ENCODE data around the gene TOM1. TPM values are rescaled to one million over a fixed set of nuclear protein-coding genes. Genes with fewer than 3 reads are reported as not detected.

The TOM1 gene
- polyA plus RNA-seq, 1 donor, result 39.2 TPM

DNA sequence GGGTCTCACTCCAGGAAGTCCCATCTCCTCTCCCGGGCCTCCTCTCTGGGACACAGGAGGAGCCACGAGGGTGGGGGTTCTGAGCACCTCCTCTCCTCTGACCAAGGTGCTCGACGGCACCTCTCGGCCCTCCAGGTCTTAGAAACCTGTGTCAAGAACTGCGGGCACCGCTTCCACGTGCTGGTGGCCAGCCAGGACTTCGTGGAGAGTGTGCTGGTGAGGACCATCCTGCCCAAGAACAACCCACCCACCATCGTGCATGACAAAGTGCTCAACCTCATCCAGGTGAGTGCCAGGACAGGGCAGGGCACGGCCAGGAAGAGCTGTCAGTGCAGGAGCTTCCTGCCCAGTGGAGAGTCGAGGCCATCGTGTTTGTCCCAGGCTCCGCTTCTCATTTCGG is 23.2 kb downstream of the TOM1 start:
- no peak for DNase-seq

DNA sequence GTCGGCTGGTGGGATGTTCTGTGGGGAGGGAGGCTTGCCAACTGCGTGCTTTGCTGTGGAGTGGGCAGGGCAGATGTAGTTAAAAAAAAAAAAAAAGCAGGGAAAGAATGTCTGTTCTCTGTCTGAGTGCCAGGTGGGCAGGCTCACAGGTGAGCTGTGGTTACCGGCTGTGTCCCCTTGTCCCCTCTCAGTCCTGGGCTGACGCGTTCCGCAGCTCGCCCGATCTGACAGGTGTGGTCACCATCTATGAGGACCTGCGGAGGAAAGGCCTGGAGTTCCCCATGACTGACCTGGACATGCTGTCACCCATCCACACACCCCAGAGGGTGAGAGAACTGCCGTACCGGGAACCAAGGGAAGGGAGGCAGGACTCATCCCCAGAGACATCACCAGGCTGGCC is 23.6 kb downstream of the TOM1 start:
- DNase-seq, result no peak

DNA sequence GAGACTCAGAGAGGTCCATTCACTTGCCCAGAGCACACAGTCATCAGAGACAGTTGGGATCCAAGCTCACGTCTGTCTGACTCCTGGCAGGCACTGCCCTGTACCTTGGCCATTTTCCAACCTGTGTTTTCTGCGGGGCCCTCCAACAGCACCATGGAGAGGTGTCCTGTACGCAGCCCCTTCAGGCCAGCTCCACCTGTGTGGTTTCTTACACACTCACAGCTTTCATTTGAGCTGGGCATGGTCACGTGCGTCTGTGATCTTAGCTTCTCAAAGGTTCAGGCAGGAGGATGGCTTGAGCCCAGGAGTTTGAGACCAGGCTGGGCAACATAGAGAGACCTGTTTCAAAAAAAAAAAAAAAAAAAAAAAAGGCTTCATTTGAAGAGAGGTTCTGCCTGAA is 24.4 kb downstream of the TOM1 start:
- DNase-seq, result no peak

DNA sequence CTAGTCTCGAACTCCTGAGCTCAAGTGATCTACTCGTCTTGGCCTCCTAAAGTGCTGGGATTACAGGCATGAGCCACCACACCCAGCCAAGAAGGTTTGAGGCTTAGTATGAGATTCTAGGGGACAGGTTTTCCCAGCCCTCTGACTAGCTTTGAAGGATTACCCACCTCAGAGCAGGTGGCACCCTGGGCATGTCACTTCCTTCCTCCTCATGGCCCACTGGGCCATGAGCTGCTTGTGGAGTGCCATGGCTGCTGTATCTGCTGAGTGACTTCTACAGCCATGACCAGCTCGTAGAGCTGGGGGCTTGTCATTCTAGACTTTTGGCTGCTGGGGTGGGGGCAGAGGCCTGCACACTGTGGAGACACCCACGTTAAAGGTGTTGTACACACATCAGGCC is 25.1 kb downstream of the TOM1 start:
- no peak for DNase-seq

DNA sequence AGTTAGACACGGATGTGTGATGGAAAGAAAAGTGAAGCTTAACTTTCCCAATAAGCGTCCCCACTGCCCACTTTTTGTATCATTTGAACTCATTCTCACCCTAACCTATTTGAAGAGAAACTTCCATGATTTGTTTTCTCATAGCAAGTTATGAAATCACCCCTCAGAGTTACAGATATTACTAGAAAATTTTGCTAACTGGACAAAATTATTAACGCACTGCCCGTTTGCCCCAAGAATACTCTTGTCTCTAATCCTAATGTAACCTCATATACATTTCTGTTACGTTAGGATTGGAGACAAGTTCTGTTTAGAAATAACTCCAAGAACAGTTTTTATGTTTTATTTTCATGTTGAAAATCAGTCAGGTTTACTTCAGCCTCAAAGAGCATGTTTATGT is 25.5 kb downstream of the TOM1 start:
- no peak for DNase-seq

DNA sequence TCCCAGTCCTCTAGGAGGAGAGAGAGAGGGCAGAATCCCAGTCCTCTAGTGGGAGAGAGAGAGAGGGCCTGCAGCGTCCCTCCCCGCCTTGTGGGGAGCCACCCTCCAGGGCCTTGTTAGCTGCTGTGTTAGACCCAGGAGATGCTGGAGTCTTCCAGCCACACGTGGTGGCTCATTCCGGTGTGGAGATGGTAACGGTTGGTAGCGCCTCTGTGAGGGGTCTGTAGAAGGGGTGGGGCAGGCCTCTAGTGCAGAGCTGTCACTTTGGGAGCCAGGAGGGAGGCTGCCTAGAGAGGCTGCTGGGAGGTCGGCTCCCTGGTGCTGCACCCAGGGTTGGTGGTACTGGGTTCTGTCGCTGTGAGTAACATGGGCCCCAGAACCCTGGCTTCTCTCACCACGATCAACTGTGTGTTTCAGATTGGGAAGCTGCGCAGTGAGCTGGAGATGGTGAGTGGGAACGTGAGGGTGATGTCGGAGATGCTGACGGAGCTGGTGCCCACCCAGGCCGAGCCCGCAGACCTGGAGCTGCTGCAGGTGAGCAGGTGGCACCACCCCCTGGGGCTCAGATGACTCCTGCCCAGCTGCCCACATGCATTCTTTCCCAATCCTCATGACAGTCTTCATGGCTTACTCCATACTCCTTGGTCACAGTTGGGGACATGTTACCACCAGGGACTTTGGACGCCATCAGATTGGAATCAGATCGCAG is 27.3 kb downstream of the TOM1 start:
- DNase-seq, result no peak

DNA sequence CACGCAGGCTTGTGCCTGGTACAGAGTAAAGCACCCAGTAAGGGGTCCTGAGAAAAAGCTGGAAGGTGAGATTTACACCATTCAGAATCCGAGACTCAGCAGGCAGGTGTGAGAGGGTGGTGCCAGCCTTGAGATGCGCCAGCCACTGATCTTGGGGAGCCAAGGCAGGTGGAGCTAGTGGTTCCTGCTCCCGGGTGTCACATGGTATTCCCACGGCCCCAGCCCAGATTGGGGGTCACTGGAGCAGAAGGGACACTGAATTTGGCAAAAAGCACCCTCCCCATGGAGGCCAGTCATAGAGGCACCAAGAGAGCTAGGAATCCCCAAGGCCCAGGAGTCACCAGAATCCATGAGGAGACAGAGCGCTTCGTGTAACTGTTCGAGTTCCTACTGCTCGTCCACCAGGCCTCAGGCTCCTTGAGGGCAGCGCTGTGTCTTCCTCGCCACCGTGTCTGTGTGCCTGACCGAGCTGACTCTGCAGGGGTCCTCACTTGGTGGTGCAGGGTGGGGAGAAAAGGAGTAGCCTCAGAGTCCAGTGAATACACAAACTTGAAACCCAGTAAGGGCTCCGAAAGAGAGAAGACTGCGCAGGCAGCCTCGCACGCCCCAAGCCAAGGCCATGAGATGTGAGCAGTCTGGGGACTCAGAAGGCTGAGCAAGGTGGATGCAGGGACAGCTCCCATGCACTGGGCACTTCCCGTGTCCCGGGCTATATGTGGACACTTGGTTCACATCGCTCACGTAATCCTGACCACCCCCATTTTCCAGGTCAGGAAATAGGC is 28.2 kb downstream of the TOM1 start:
- DNase-seq, result no peak

DNA sequence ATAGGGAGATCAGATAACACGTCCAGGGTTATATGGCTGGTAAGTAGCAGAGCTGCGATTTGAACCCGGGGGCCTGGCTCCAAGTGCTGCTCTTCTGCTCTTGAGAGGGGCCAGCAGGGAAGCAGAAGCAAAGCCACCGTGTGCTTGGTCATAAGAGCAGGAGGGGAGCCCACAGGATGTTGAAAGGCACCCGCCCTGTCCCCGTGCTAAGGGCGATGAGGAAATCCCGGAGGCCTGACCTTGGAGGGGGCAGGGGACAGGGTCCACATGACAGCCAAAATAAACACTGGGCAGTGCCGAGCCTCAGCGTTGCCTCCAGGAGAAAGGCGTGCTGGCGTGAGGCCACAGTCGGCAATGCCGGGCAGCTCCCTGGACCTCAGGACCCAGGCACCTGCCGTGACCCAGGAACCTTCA is 28.8 kb downstream of the TOM1 start:
- DNase-seq, result no peak

DNA sequence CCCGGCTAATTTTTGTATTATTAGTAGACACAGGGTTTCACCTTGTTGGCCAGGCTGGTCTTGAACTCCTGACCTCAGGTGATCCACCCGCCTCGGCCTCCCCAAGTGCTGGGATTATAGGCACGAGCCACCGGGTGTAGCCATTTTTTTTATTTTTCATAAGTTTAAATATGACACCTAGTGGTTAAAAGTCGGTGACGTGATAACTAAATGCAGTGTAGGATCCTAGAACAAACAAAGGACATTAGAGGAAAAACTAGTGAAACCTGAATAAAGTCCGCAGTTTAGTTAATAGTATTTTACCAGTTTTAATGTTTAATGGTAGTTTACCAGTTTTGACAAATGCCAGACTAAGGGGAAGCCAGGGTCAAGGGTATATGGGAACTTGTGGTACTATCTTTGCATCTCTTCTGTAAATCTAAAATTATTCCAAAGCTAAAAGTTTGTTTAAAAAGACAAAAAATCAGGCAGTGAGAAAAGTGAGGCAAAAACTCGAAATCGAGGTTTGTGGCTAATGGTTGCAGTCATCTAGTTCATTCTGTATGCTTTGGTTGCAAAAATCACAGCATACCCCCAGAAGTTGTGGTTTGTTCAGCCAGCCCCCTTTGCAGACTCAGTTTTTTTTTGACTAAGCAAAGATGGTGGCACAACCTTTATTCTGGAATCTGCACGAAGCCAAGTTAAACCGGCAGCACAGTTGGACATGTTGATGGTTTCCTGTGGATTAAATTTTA is 29.6 kb downstream of the TOM1 start:
- DNase-seq, result no peak

DNA sequence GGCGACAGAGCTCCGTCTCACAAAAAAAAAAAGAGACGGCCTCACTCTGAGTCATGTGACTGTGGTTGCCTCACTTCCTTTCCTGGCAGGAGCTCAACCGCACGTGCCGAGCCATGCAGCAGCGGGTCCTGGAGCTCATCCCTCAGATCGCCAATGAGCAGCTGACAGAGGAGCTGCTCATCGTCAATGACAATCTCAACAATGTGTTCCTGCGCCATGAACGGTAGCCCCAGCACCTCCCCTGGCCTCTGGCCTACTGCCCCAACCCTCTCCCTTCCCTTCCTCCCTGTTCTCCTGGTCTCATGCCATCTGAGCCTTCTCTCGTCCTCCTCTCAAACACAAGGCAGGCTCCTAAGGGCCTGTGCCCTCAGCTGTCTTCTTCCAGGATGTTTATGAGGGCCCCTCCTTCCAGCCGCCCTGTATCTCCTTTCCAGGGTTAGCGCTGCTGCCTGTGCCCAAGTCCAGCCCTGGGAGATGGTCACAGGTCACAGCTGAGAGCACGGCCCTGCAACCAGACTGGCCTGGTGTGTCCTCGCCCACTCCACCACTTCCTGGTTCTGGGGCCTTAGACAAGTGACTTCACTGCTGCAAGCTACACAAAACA is 30.7 kb downstream of the TOM1 start:
- no peak for DNase-seq

DNA sequence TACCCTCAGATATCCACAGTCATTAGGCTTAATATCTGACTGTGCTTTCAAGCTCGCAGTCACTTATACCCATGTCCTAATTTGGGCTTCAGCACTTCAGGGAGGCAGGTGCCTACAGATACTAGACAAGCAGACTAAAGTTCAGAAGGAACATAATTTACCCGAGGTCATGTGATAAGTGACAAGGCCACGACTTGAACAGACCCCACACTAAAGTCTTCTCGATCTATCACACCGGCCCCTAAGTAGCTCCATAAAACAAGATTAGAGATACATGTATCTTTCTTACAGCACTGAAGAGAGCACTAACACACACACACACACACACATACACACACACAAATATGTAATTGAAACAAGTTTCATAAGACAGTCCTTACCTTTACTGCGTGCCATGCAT is 32.6 kb downstream of the TOM1 start:
- no peak for DNase-seq

DNA sequence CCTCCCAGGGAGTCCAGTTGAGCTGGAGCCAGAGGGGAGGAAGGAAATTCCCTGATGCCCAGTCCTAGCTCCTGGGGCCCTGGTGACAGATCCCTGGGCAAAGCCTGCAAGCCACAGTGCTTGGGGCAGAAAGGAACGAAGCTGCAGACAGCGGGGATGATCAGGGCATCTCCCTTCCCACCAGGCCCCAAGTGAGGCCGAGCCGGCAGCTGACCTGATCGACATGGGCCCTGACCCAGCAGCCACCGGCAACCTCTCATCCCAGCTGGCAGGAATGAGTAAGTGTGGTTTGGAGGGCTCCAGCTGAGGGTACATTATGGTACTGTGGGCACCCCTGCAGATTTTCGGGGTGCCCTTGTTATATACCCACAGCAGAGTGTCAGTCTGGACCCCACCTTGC is 33.5 kb downstream of the TOM1 start:
- no peak for DNase-seq

DNA sequence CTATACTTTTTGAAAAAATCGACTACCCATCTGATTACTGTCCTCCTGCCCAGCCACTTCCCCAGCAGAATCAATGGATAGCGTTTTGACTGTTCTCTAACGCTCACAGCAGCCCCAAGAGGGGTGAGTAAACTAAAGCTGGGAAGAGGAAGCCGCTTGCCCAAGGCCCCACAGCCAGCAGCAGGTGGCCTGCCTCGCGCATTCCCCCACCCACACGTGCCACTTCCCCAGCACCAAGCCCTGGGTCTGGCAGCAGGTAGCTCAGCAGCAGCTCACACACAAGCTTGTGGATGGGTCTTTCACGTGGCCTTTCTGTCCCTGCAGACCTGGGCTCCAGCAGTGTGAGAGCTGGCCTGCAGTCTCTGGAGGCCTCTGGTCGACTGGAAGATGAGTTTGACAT is 34.3 kb downstream of the TOM1 start:
- no peak for DNase-seq

DNA sequence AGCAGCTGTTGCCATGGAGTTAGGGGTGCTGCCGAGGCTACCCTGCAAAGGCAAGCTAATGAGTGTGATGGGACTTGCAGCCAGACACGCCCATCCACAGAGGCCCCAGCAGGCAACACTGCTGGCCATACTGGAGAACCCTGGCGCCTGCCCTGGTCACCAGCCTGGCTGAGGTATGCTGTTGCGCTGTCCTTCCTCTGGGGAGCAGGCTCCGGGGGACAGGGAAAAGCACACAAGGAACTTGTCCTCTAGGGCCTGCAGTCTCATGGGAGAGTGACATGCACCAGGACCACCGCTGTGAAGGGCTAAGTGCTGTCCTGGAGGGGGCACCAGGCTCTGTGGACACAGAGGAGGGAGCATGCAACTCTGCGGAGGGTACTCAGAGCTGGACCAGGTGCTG is 35.8 kb downstream of the TOM1 start:
- no peak for DNase-seq

DNA sequence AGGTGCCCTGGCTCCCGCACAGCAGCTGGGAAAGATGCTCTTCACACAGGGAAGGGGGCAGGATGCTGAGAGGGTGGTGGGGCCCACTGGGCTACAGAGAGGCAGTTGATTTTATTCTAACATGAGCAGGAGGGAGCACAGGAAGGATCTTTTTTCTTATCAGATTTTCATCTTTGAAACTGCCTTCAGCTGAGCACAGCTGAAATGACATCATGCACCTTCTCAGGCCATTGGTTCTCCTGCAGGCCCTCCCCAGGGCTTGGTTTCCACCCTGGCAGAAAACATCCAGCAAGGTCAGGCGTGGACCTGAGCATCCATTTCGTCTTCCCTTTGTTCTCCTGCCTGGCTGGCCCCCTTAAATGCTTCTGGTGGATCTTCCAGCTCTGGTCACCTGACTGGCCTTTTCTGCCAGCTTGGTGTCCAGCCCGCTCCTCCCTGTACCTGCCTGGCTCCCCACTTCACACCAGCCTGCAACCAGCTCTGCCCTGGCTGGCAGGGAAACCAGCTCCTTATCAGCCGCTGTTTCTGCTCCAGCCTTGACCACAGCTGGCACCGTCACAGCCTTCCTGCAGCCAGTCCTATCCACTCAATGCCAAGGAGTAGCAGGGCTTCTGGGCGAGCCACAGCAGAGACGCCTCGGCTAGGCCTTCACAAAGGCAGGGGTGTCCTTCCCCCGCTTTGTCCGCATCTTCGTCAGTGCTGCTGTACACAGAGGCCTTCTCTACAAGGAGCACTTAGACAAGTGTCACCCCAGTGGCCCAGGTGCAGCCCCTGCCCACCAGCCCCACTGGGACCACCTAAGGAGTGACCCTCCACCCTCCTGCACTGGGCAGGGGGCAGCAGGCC is 36.5 kb downstream of the TOM1 start:
- no peak for DNase-seq

DNA sequence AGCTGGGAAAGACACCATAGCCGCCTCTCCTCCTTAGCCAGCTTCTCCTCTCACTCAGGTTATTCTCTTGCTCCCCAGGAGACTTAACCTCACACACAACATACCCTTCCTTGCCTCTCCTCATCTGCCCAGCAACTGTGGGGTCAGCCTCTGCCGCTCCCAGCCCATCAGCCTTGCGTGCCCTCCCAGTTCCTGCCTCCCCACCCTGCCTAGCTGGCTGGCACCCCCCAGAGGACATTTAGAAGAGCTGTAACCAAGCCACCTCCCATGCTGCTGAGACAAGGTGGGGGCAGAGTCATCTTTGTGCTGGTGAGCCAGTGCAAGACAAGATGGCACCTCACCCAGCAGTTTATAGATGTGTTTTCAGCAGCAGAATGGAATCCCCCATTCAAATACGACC is 38.2 kb downstream of the TOM1 start:
- DNase-seq, result no peak

DNA sequence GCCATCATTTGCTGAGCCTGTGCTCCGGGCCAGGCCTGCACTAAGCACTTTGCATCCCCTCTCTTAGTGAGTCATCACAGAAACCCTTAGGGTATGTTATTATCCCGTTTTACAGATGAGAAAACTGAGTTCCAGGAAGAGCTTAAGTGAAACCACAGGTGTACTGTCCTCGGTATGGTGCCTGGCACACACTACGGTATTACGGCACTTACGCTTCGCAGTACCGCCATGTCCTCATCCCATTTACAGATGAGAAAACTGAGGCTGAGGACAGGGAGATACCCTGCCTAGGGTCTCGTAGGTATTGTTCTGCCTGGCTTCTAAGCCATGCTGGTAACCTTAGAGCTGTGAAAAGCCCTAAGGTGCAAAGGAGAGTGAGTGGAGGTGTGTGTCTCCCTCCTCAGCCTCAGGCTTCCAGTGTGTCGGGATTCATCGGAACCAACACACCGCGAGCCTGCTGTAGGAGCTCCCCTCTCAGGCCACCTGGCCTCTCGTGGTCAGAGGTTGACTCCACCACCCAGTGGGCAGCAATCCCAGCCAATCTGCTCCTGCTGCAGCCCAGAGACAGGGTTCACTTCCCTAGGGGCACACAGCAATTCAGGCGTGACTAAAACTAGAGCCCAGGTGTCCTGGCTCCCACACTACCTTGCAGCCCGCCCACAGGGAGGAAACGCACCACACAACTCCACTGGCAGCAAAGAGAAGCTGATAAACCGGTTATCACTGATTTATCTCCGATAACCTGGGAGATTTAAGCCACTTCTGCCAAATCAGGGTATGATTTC is 41.6 kb downstream of the TOM1 start:
- no peak for DNase-seq

DNA sequence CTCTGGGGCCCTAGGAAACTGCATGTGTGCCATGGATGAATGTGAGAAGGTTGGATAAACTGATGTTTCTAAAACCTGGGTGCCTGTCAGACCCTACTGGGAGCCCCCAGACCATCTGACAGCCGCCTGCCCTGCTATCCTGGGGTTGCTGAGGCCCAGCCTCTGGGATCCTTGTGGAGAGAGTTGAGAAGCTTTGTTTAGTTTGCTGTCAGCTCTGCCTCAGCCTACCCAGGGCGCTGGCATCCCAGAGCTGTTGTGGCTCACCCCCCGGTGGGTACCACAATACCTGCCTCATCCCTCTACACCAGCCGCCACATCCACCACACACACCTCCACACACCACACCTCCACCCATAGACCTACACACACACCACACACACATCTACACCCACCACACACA is 42.7 kb downstream of the TOM1 start:
- DNase-seq, result no peak

DNA sequence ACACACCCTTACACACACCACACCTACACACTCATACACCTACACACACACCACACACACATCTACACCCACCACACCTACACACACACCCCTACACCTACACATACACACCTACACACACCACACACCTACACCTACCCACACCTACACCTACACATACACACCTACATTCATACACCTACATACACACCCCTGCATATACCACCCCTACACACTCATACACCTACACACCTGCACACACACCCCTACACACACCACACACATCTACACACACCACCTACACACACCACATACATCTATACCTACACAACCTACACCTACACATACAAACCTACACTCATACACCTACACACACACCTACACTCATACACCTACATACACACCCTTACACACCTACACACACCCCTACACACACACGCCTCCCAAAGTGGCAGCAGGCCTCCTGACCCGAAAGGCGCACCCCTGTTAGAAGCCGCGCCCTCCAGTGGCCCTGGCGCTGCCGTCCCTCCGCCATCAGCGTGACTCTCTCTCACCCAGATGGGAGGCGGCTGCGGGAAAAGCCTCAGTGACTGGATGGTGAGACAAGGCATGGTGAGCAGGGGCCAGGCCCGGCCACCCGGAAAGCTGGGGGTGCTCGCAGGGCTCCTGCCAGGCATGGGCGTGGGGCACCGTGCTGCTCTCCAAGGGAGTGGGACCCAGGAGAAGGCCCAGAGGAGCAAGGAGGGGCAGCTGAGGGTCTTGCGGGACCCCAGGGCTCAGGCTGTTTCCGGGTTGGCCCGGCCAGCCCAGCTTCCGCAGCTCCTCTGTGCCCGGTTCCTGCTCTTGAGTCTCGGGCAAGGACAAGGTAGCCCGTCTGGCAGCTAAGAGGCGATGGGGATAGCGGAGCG is 44.2 kb downstream of the TOM1 start:
- no peak for DNase-seq
